ENCODE data around the gene NOTCH4.

NOTCH4 gene

DNA sequence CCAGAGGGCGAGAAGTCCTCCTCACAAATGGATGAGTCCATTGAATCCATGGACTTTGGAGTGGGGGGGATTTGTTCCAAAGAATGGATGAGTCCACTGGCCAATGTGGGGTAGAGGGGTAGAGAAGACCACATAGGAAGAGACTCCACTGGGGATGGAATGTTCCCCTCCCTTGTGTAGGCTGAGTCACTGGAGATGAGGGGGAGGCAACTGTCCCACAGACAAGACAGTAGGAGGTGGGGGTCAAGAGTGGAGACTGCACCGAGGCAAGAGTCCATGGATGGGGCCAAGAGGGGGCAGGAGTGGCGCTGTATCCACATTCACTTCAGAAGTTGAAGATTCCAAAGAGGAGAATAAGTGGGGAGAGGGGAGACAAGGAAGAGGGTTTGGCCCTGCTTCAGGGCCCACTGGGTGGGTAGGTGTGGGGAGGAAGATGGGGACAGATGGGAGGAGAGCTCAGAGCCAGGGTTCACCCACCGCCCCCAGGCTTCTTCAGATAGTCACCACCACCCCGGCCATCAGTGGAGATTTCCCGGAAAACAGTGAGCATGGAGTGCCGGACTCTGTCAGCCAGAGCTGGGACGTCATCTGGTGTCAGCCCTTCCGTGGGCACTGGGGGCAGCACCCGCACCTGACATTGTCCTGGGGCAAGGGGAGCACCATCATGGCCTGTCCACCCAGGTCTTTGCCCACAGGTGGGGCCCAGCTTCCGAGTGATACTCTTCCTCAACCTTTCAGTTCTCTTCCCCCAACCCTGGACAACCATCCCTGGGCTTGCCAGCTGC, 54.9 kb downstream of the NOTCH4 start:
- no peaks in the 10 kb centered on the region for H3K9me3 ChIP-seq (ENCODE audit: insufficient read depth, low read depth, low read length)

DNA sequence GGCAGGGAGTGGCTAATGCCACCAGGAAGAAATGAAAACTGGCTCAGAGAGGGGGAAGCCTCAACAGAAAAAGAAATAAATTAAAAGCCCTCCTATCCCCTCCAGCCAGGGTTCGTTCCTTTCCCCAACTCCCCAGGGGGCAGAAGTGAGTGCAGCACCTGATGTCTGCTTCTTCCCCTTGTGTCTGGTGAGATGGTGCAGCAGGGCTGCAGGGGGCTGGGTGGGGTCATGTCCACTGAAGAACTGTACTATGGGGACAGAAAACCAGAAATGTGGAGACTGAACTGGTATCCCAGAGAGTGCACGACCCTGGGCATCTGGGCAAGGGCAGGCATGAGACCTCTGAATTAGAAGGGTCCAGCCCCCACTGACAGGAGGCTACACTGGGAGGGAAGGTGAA, 55.5 kb downstream of the NOTCH4 start:
- 81% methylated on average over 2 of the region's 2 CpGs for WGBS
- Histone ChIP-seq H3K9me3 (ENCODE audit: insufficient read depth, low read depth, low read length) (no peaks in the 10 kb centered on the region), H3K27ac (ENCODE audit: low read depth, low read length) (no peak overlapping the region), H3K9ac (ENCODE audit: low read depth, low read length) (no peak overlapping the region), H3K4me3 (ENCODE audit: low read length) (no peak overlapping the region), H3K27me3 (ENCODE audit: insufficient read depth, low read length) (no peaks in the 10 kb centered on the region), H3K4me1 (ENCODE audit: insufficient read depth, low read length) (peaks cover 2% of the 10 kb centered on the region; the same call in 1 of the 2 replicates), H3K36me3 (ENCODE audit: insufficient read depth, low read length) (peaks cover 66% of the 10 kb centered on the region)

More for the DNA sequence above, 54.9 kb downstream of the NOTCH4 start:
- H3K4me1 ChIP-seq (ENCODE audit: insufficient read depth, low read length), result peaks cover 6% of the 10 kb centered on the region; the same call in 1 of the 2 replicates
- H3K27ac ChIP-seq (ENCODE audit: low read depth, low read length), result no peak overlapping the region
- peaks cover 70% of the 10 kb centered on the region for H3K36me3 ChIP-seq (ENCODE audit: insufficient read depth, low read length)
- H3K4me3 ChIP-seq (ENCODE audit: low read length), result no peak overlapping the region
- H3K9ac ChIP-seq (ENCODE audit: low read depth, low read length), result no peak overlapping the region
- 91% methylated on average over 11 of the region's 11 CpGs for WGBS
- no peaks in the 10 kb centered on the region for H3K27me3 ChIP-seq (ENCODE audit: insufficient read depth, low read length)

- Histone ChIP-seq H3K27me3 (ENCODE audit: insufficient read depth, low read length) (no peaks in the 10 kb centered on the region), H3K9me3 (ENCODE audit: insufficient read depth, low read depth, low read length) (no peaks in the 10 kb centered on the region), H3K27ac (ENCODE audit: low read depth, low read length) (0 out of 2 replicates have a peak overlapping the region, but pooled peaks have one; percentile 58), H3K36me3 (ENCODE audit: insufficient read depth, low read length) (peaks cover 70% of the 10 kb centered on the region), H3K4me1 (ENCODE audit: insufficient read depth, low read length) (no peaks in the 10 kb centered on the region), H3K9ac (ENCODE audit: low read depth, low read length) (no peak overlapping the region), H3K4me3 (ENCODE audit: low read length) (no peak overlapping the region)
- 85% methylated on average over 6 of the region's 6 CpGs for WGBS
These were observed 56.1 kb downstream of the NOTCH4 start for GRCh38 chr6:32167761-32168262.

- Histone ChIP-seq H3K9me3 (ENCODE audit: insufficient read depth, low read depth, low read length) (no peaks in the 10 kb centered on the region), H3K4me3 (ENCODE audit: low read length) (no peak overlapping the region), H3K36me3 (ENCODE audit: insufficient read depth, low read length) (peaks cover 71% of the 10 kb centered on the region), H3K27ac (ENCODE audit: low read depth, low read length) (peak overlapping the region; percentile 58; the same call in 1 of the 2 replicates), H3K9ac (ENCODE audit: low read depth, low read length) (no peak overlapping the region), H3K27me3 (ENCODE audit: insufficient read depth, low read length) (no peaks in the 10 kb centered on the region), H3K4me1 (ENCODE audit: insufficient read depth, low read length) (no peaks in the 10 kb centered on the region)
- 91% methylated on average over 32 of the region's 32 CpGs for WGBS
These were observed 56.6 kb downstream of the NOTCH4 start for GRCh38 chr6:32167154-32167760.

GRCh38 chr6:32166411-32167061, 57.3 kb downstream of the NOTCH4 start:
- H3K4me1 ChIP-seq (ENCODE audit: insufficient read depth, low read length), result no peaks in the 10 kb centered on the region
- H3K36me3 ChIP-seq (ENCODE audit: insufficient read depth, low read length), result peaks cover 68% of the 10 kb centered on the region
- peak overlapping the region; percentile 41; the same call in 1 of the 2 replicates for H3K27ac ChIP-seq (ENCODE audit: low read depth, low read length)
- no peak overlapping the region for H3K9ac ChIP-seq (ENCODE audit: low read depth, low read length)
- 90% methylated on average over 30 of the region's 30 CpGs for WGBS
- no peaks in the 10 kb centered on the region for H3K27me3 ChIP-seq (ENCODE audit: insufficient read depth, low read length)
- H3K9me3 ChIP-seq (ENCODE audit: insufficient read depth, low read depth, low read length), result no peaks in the 10 kb centered on the region
- H3K4me3 ChIP-seq (ENCODE audit: low read length), result no peak overlapping the region

- Histone ChIP-seq H3K9me3 (ENCODE audit: insufficient read depth, low read depth, low read length) (no peaks in the 10 kb centered on the region), H3K9ac (ENCODE audit: low read depth, low read length) (0 out of 2 replicates have a peak within 1 kb of the TSS, but pooled peaks have one; percentile 26), H3K4me1 (ENCODE audit: insufficient read depth, low read length) (no peaks in the 10 kb centered on the region), H3K36me3 (ENCODE audit: insufficient read depth, low read length) (peaks cover 46% of the 10 kb centered on the region), H3K4me3 (ENCODE audit: low read length) (no peak within 1 kb of the TSS), H3K27me3 (ENCODE audit: insufficient read depth, low read length) (no peaks in the 10 kb centered on the region), H3K27ac (ENCODE audit: low read depth, low read length) (peak within 1 kb of the TSS; percentile 25; the same call in 1 of the 2 replicates)
These were observed 59.6 kb downstream of the NOTCH4 start, which contains the start of gene EGFL8 for GRCh38 chr6:32164295-32164694. TSS of gene EGFL8 (plus strand) at chr6:32164595. CDS start at chr6:32166166, 1,571 bp downstream.

DNA sequence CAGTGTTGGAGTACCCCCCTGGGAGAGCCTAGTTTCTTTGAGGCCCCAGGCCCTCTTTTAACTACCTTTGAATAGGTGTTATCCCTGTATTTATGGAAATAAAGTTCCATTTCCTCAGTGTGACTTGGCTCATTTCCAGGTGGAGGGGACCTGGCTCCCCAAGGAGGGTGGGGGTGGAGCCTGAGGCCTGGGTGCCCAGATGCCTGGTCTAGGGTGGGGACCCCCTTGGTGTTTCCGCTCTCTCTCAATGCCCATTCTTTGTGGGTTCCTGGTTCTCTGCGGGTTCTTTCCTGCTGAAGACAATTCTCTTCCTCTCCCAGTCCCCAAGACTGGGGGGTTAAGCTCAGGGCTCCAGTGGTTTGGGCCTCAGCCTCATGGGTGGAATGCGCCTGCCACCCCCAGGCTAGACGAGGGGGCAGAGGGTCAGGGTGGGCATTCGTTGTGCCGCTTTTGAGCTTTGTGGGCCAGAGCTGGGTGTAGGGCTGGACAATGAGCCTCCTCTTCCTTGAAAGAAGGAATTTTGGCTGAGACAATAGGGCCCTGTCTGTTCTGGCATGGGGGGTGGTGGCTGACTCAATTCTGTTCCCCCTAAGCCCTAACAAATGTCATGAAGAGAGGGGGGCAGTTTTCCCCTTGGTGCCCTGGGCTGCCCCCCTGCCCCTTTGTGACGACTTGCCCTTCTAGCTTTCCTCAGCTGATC, 60.2 kb downstream of the NOTCH4 start:
- H3K4me3 ChIP-seq (ENCODE audit: low read length), result no peak overlapping the region
- no peaks in the 10 kb centered on the region for H3K27me3 ChIP-seq (ENCODE audit: insufficient read depth, low read length)
- WGBS, result 90% methylated on average over 7 of the region's 7 CpGs
- 0 out of 2 replicates have a peak overlapping the region, but pooled peaks have one; percentile 26 for H3K9ac ChIP-seq (ENCODE audit: low read depth, low read length)
- H3K27ac ChIP-seq (ENCODE audit: low read depth, low read length), result peak overlapping the region; percentile 25; the same call in 1 of the 2 replicates
- H3K4me1 ChIP-seq (ENCODE audit: insufficient read depth, low read length), result no peaks in the 10 kb centered on the region
- no peaks in the 10 kb centered on the region for H3K9me3 ChIP-seq (ENCODE audit: insufficient read depth, low read depth, low read length)
- peaks cover 44% of the 10 kb centered on the region for H3K36me3 ChIP-seq (ENCODE audit: insufficient read depth, low read length)

DNA sequence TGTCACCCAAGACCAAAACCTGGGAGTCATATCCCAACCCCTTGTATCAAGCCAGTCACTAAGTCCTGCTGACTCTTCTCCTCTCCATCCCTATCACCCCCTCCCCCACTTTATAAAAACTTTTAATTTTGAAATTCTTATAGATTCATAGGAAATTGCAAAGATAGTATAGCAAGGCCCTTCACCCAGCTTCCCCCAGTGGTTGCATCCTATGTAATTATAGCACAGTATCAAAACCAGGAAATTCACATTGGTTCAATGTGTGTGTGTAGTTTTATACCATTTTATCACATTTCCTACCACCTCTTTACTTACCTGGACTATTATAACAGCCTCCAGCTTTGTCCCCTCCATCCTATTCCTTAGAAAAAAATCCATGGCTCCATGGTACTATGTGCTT, 65.8 kb downstream of the NOTCH4 start:
- Histone ChIP-seq H3K9me3 (ENCODE audit: insufficient read depth, low read depth, low read length) (no peaks in the 10 kb centered on the region), H3K27ac (ENCODE audit: low read depth, low read length) (no peak overlapping the region)

GRCh38 chr6:32156891-32157290, 67.0 kb downstream of the NOTCH4 start:
- Histone ChIP-seq H3K9me3 (ENCODE audit: insufficient read depth, low read depth, low read length) (no peaks in the 10 kb centered on the region), H3K27ac (ENCODE audit: low read depth, low read length) (no peak overlapping the region), H3K9ac (ENCODE audit: low read depth, low read length) (no peak overlapping the region), H3K27me3 (ENCODE audit: insufficient read depth, low read length) (peaks cover 8% of the 10 kb centered on the region), H3K4me3 (ENCODE audit: low read length) (no peak overlapping the region), H3K36me3 (ENCODE audit: insufficient read depth, low read length) (peaks cover 32% of the 10 kb centered on the region), H3K4me1 (ENCODE audit: insufficient read depth, low read length) (peaks cover 8% of the 10 kb centered on the region)
- WGBS, result 95% methylated on average over 7 of the region's 9 CpGs

More for the DNA sequence above, 65.8 kb downstream of the NOTCH4 start:
- peaks cover 39% of the 10 kb centered on the region for H3K36me3 ChIP-seq (ENCODE audit: insufficient read depth, low read length)
- H3K4me3 ChIP-seq (ENCODE audit: low read length), result no peak overlapping the region
- H3K27me3 ChIP-seq (ENCODE audit: insufficient read depth, low read length), result no peaks in the 10 kb centered on the region
- no peak overlapping the region for H3K9ac ChIP-seq (ENCODE audit: low read depth, low read length)
- H3K4me1 ChIP-seq (ENCODE audit: insufficient read depth, low read length), result no peaks in the 10 kb centered on the region

DNA sequence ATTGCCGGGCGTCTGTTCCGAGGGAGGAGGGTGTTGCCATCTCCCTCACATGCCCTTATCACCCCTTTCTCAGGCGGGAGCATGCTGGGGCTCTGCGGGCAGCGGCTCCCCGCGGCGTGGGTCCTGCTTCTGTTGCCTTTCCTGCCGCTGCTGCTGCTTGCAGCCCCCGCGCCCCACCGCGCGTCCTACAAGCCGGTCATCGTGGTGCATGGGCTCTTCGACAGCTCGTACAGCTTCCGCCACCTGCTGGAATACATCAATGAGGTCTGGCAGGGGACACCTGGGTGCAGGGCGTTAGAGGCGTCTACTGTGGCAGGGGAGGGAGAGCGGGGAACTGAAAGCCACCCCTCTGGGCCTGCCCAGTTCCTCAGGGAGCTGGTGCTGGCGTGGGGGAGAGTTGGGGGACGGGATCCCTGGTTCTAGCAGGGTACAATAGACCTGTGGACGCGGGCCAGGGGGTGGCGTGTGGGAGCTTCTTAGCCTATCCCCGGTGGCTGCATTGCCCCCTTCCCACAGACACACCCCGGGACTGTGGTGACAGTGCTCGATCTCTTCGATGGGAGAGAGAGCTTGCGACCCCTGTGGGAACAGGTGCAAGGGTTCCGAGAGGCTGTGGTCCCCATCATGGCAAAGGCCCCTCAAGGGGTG, 69.2 kb downstream of the NOTCH4 start:
- Histone ChIP-seq H3K9ac (ENCODE audit: low read depth, low read length) (peak overlapping the region; percentile 87), H3K27ac (ENCODE audit: low read depth, low read length) (peak overlapping the region; percentile 92; the same call in 1 of the 2 replicates), H3K36me3 (ENCODE audit: insufficient read depth, low read length) (peaks cover 32% of the 10 kb centered on the region), H3K4me1 (ENCODE audit: insufficient read depth, low read length) (peaks cover 8% of the 10 kb centered on the region), H3K4me3 (ENCODE audit: low read length) (peak overlapping the region; percentile 92), H3K27me3 (ENCODE audit: insufficient read depth, low read length) (peaks cover 24% of the 10 kb centered on the region), H3K9me3 (ENCODE audit: insufficient read depth, low read depth, low read length) (no peaks in the 10 kb centered on the region)
- 19% methylated on average over 31 of the region's 34 CpGs for WGBS
